Placental epithelial cell (primary cell): ENCODE data around the gene SNX8. TPM values are rescaled to one million over a fixed set of nuclear protein-coding genes. Genes with fewer than 3 reads are reported as not detected.

Source experiments
- total RNA-seq: library from RNA; depleted of rRNA; stranded (reverse); fragments of >200 nt; gene quantifications from 2 replicates; pipeline ENCODE4 v1.2.3, GENCODE V29; 2012

Gene SNX8
- 12.5 and 14.9 TPM in 2 replicates for total RNA-seq

GRCh38 chr7:2314209-2314955 lies at the start of gene SNX8:
SNX8 (minus strand) TSS chr7:2314441; CDS start chr7:2314421, 20 bp downstream.

GRCh38 chr7:2354186-2354938 lies 40.1 kb upstream of the SNX8 start, which contains the start of gene EIF3B:
EIF3B (plus strand) TSS chr7:2354827; CDS start chr7:2354922, 95 bp downstream.

GRCh38 chr7:2241580-2242540 lies 72.4 kb downstream of the SNX8 start, which contains the start of the genes MRM2 and NUDT1:
MRM2 (minus strand) TSS chr7:2242205; CDS start chr7:2242169, 36 bp downstream.
NUDT1 (plus strand) TSS chr7:2242226; CDS start chr7:2244575, 2,349 bp downstream.

GRCh38 chr7:2232766-2233520 lies 81.3 kb downstream of the SNX8 start, which contains the start of gene MAD1L1:
MAD1L1 (minus strand) TSS chr7:2232945; CDS start chr7:2230133, 2,812 bp downstream.

Other genes starting within 250 kb of the SNX8 start
- 29.4 and 44.6 TPM in 2 replicates for gene MAD1L1, start 81.5 kb downstream of the SNX8 start, total RNA-seq
- 18.5 and 19.8 TPM in 2 replicates for gene MRM2, start 72.2 kb downstream of the SNX8 start, total RNA-seq
- gene NUDT1, start 72.2 kb downstream of the SNX8 start, total RNA-seq = 7.1 and 26.9 TPM in 2 replicates
- 117 and 138 TPM in 2 replicates for gene EIF3B, start 40.4 kb upstream of the SNX8 start, total RNA-seq
- 3.5 and 7.3 TPM in 2 replicates for gene CHST12, start 89.2 kb upstream of the SNX8 start, total RNA-seq
- gene GRIFIN, start 162.0 kb upstream of the SNX8 start, total RNA-seq = not detected in 2 replicates
- gene LFNG, start 205.3 kb upstream of the SNX8 start, total RNA-seq = 0.79 and 9.1 TPM in 2 replicates
- 25.9 and 36.9 TPM in 2 replicates for gene BRAT1, start 241.1 kb upstream of the SNX8 start, total RNA-seq
- 11.4 TPM in 2 replicates for gene IQCE, start 244.5 kb upstream of the SNX8 start, total RNA-seq